ENCODE data around the gene AK1. TPM values are rescaled to one million over a fixed set of nuclear protein-coding genes. Genes with fewer than 3 reads are reported as not detected.

AK1 gene
- total and polyA plus RNA-seq, 7 donors: 310 to 854 (median 778) TPM

GRCh38 chr9:127852829-127853228 lies 24.6 kb downstream of the AK1 start:
- Histone ChIP-seq H3K27me3 (ENCODE audit: insufficient read depth in 3 of 3, low read length in 2 of 3) (no peaks in the 10 kb centered on the region), H3K9me3 (no peaks in the 10 kb centered on the region), H3K4me1 (peaks cover 12% of the 10 kb centered on the region), H3K4me3 (peak overlapping the region; percentile 74), H3K36me3 (ENCODE audit: insufficient read depth in 1 of 2, low read depth in 1 of 2) (peaks cover 0 to 10% of the 10 kb centered on the region in 2 donors), H3K27ac (peak overlapping the region; percentile 51)
- intact Hi-C loops (cut with DNase I): no loop called here
- WGBS, 3 donors: 73 to 81% (median 78%) methylated on average over 9 of the region's 9 CpGs
- DNase-seq (no peak), ATAC-seq (no peak)
- TF ChIP-seq, protein P1, sequence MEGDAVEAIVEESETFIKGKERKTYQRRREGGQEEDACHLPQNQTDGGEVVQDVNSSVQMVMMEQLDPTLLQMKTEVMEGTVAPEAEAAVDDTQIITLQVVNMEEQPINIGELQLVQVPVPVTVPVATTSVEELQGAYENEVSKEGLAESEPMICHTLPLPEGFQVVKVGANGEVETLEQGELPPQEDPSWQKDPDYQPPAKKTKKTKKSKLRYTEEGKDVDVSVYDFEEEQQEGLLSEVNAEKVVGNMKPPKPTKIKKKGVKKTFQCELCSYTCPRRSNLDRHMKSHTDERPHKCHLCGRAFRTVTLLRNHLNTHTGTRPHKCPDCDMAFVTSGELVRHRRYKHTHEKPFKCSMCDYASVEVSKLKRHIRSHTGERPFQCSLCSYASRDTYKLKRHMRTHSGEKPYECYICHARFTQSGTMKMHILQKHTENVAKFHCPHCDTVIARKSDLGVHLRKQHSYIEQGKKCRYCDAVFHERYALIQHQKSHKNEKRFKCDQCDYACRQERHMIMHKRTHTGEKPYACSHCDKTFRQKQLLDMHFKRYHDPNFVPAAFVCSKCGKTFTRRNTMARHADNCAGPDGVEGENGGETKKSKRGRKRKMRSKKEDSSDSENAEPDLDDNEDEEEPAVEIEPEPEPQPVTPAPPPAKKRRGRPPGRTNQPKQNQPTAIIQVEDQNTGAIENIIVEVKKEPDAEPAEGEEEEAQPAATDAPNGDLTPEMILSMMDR (IDR thresholded peaks at IDR 0.05): no peak

GRCh38 chr9:127850286-127850830 lies 27.1 kb downstream of the AK1 start:
- Histone ChIP-seq H3K4me1 (peaks cover 8% of the 10 kb centered on the region), H3K27ac (peak overlapping the region; percentile 51), H3K4me3 (peak overlapping the region; percentile 74), H3K9me3 (no peaks in the 10 kb centered on the region), H3K27me3 (ENCODE audit: insufficient read depth in 3 of 3, low read length in 2 of 3) (no peaks in the 10 kb centered on the region), H3K36me3 (ENCODE audit: insufficient read depth in 1 of 2, low read depth in 1 of 2) (peaks cover 0 to 10% of the 10 kb centered on the region in 2 donors)
- ATAC-seq: no peak
- intact Hi-C loops (cut with DNase I): no loop called here
- 71 to 75% (median 73%) methylated on average over 17 of the region's 17 CpGs for WGBS, 3 donors
- TF ChIP-seq, protein P1 (IDR thresholded peaks at IDR 0.05): no peak
- DNase-seq: no peak

DNA sequence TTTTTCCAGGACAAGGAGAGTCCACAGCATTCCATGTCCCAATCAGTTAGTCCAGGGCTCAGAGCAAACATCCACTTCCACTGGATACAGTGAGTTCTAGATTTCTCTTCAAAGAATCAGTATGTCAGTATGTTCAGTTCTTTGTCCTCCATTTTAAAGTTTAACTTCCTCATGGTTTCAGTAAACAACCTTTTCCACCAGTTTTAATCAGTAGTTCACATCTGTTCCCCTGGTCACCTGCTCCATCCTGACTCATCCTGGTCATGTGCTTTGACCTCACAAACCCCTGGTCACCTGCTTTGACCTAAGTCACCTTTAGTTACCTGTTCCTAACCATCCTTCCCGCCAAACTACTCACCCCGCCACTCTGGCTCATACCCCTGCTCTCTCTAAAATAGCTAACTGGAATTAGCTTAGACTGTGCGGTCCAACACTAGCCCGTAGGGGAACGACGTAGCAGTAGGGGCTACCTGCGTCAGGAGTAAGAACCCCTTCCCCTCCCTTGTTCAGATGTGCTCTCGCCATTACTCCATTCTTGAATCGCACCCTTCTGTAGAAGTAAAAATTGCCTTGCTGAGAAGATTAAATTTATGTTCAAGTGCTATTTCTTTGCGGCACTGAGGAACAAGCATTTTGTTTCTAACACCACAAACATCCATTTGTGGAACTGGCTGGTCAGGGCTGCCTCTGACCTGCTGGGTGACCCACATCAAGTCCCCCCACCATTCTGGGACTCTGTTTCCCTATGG lies 28.5 kb downstream of the AK1 start:
- Histone ChIP-seq H3K27ac (peak overlapping the region; percentile 51), H3K4me1 (peaks cover 8% of the 10 kb centered on the region), H3K27me3 (ENCODE audit: insufficient read depth in 3 of 3, low read length in 2 of 3) (no peaks in the 10 kb centered on the region), H3K36me3 (ENCODE audit: insufficient read depth in 1 of 2, low read depth in 1 of 2) (peaks cover 0 to 10% of the 10 kb centered on the region in 2 donors), H3K4me3 (peak overlapping the region; percentile 74), H3K9me3 (no peaks in the 10 kb centered on the region)
- TF ChIP-seq, protein P1 (IDR thresholded peaks at IDR 0.05): no peak
- ATAC-seq (no peak), DNase-seq (no peak)
- WGBS, 3 donors: 86 to 88% (median 87%) methylated on average over 10 of the region's 10 CpGs
- intact Hi-C loops (cut with DNase I): no loop called here

DNA sequence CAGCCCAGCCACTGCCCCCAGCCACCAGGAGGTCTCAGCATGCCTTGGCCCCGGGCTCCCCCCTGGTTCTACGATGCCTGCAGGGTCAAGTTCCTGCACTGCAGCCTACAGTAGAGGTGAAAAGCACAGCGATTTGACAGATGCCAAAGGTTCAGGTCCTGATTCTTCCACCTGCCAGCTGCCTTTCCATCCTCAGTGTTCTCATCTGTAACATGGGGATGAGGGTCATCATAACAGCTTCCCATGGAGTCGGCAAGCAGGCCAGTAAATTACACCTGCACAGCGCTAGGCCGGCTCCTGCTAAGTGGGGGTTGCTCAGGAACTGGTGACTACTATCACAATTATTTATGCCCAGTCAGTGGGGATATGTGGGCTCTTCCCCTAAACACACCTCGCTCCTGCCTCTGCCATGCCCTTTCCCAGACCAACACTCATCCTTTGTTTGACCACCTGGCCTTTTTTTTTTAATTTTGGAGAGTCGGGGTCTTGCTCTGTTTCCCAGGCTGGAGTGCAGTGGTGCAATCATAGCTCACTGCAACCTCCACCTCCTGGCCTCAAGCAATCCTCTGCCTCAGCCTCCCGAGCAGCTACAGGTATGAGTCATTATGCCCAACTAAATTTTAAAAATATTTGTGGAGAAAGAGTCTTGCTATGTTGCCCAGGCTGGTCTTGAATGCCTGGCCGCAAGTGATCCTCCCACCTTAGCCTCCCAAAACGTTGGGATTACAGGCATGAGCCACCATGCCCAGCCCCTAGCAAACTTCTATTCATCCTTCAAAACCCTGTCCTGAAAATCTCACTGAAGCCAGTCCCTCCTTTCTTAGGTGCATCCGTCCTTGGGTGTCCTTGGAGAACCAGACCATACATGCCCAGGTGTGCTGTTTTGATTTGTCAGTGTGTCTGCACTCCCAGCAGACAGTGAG lies 29.4 kb downstream of the AK1 start:
- intact Hi-C loops (cut with DNase I): no loop called here
- TF ChIP-seq, protein P1 (IDR thresholded peaks at IDR 0.05): no peak
- WGBS, 3 donors: 76 to 77% (median 76%) methylated on average over 12 of the region's 12 CpGs
- peaks cover 6% of the 10 kb centered on the region for H3K4me1 ChIP-seq
- H3K27me3 ChIP-seq (ENCODE audit: insufficient read depth in 3 of 3, low read length in 2 of 3): no peaks in the 10 kb centered on the region
- DNase-seq (no peak), ATAC-seq (no peak)
- peaks cover 0 to 13% of the 10 kb centered on the region in 2 donors for H3K36me3 ChIP-seq (ENCODE audit: insufficient read depth in 1 of 2, low read depth in 1 of 2)
- H3K9me3 ChIP-seq: no peaks in the 10 kb centered on the region
- H3K4me3 ChIP-seq: peak overlapping the region; percentile 74
- H3K27ac ChIP-seq: no peak overlapping the region

All from psoas muscle (tissue), 8 donors.